HG03439 (cell line): ENCODE data around the gene KARS1.

Source experiments
- ATAC-seq: cut with Tn5 transposase; IDR thresholded peaks from one replicate; pipeline ENCODE4 v1.9.1; 2021; ENCODE audit warnings: mild to moderate bottlenecking, moderate library complexity; ENCODE audit not compliant: unreplicated experiment

Gene KARS1

GRCh38 chr16:75588716-75589115, 58.7 kb downstream of the KARS1 start:
- ATAC-seq: no peak

- no peak for ATAC-seq
These were observed 63.4 kb downstream of the KARS1 start for GRCh38 chr16:75584108-75584507.

GRCh38 chr16:75579281-75579834, 68.1 kb downstream of the KARS1 start:
- ATAC-seq: no peak

GRCh38 chr16:75578725-75579124, 68.7 kb downstream of the KARS1 start:
- no peak for ATAC-seq

GRCh38 chr16:75578212-75578611, 69.3 kb downstream of the KARS1 start:
- ATAC-seq: no peak
